Ureter (tissue), 1 donor: Measurements from ENCODE around the gene SERPINB2. TPM values are rescaled to one million over a fixed set of nuclear protein-coding genes. Genes with fewer than 3 reads are reported as not detected.
"Not testable (repeated sequence)": the region's sequence is repeated elsewhere in the genome, so short reads cannot be mapped to it uniquely, and the experiment has no call there.

Experiments
- DNase-seq: peaks from one replicate; pipeline ENCODE4 v3.0.0-alpha.2; 2020; ENCODE audit warnings: low spot score
- total RNA-seq: library from RNA; stranded (reverse); gene quantifications from one replicate; pipeline ENCODE4 v1.2.4, GENCODE V29; 2023
- donor health status: DM: yes; HTN: yes; CAD: no.

SERPINB2 gene
- total RNA-seq, 1 donor from 2014 or later = not detected

- DNase-seq = no peak
Measured at GRCh38 chr18:63888470-63889190, 1.1 kb downstream of the SERPINB2 start.

- no peak for DNase-seq
Measured at GRCh38 chr18:63889626-63890025, 2.1 kb downstream of the SERPINB2 start.

GRCh38 chr18:63890237-63890949 is 2.9 kb downstream of the SERPINB2 start:
- no peak for DNase-seq

GRCh38 chr18:63890950-63891304 is 3.4 kb downstream of the SERPINB2 start:
- DNase-seq = no peak

GRCh38 chr18:63892566-63892965 is 5.1 kb downstream of the SERPINB2 start:
- DNase-seq = no peak

- DNase-seq = no peak
Measured at GRCh38 chr18:63894106-63894772, 6.7 kb downstream of the SERPINB2 start.

GRCh38 chr18:63895190-63895589 is 7.7 kb downstream of the SERPINB2 start:
- no peak for DNase-seq

GRCh38 chr18:63897072-63897471 is 9.6 kb downstream of the SERPINB2 start:
- no peak for DNase-seq

- DNase-seq = no peak
Measured at GRCh38 chr18:63899206-63899605, 11.7 kb downstream of the SERPINB2 start.

GRCh38 chr18:63903851-63904570 is 16.5 kb downstream of the SERPINB2 start:
- no peak for DNase-seq

GRCh38 chr18:63904694-63905093 is 17.2 kb downstream of the SERPINB2 start:
- no peak for DNase-seq

GRCh38 chr18:63905361-63905760 is 17.9 kb downstream of the SERPINB2 start:
- DNase-seq = no peak

GRCh38 chr18:63906056-63906455 is 18.6 kb downstream of the SERPINB2 start:
- no peak for DNase-seq

- no peak for DNase-seq
Measured at GRCh38 chr18:63907664-63908063, 20.2 kb downstream of the SERPINB2 start, which contains the start of gene SERPINB10. Gene SERPINB10 (plus strand): TSS chr18:63907958. CDS start chr18:63915511, 7,553 bp downstream.

GRCh38 chr18:63908858-63909257 is 21.4 kb downstream of the SERPINB2 start:
- DNase-seq = no peak

GRCh38 chr18:63909870-63910269 is 22.4 kb downstream of the SERPINB2 start:
- no peak for DNase-seq

- DNase-seq = no peak
Measured at GRCh38 chr18:63917817-63918216, 30.3 kb downstream of the SERPINB2 start.

- DNase-seq = no peak
Measured at GRCh38 chr18:63922049-63922448, 34.5 kb downstream of the SERPINB2 start.

GRCh38 chr18:63924551-63924950 is 37.0 kb downstream of the SERPINB2 start:
- no peak for DNase-seq

- DNase-seq = no peak
Measured at GRCh38 chr18:63928331-63928730, 40.8 kb downstream of the SERPINB2 start.

GRCh38 chr18:63929369-63929768 is 41.9 kb downstream of the SERPINB2 start:
- DNase-seq = not testable (repeated sequence)

GRCh38 chr18:63930773-63931354 is 43.4 kb downstream of the SERPINB2 start:
- no peak for DNase-seq
